Osteocyte (in vitro differentiated cells): ENCODE results near the gene SAMHD1. TPM values are rescaled to one million over a fixed set of nuclear protein-coding genes. Genes with fewer than 3 reads are reported as not detected.

Source experiments
- DNase-seq: peaks from one replicate; pipeline ENCODE4 v3.0.0; 2021; ENCODE audit warnings: mixed read lengths; ENCODE audit not compliant: unreplicated experiment; ENCODE audit errors: extremely low spot score
- H3K27ac Mint-ChIP-seq: one replicate; pipeline ENCODE4 v1.8.0; 2021; ENCODE audit warnings: mild to moderate bottlenecking, mixed read lengths; ENCODE audit not compliant: unreplicated experiment
- H3K27me3 Mint-ChIP-seq: one replicate; pipeline ENCODE4 v1.8.0; 2021; ENCODE audit warnings: mixed read lengths; ENCODE audit not compliant: unreplicated experiment
- H3K36me3 Mint-ChIP-seq: one replicate; pipeline ENCODE4 v1.8.0; 2021; ENCODE audit warnings: mixed read lengths; ENCODE audit not compliant: unreplicated experiment
- H3K4me1 Mint-ChIP-seq: one replicate; pipeline ENCODE4 v1.8.0; 2021; ENCODE audit warnings: mixed read lengths; ENCODE audit not compliant: unreplicated experiment
- H3K4me3 Mint-ChIP-seq: one replicate; pipeline ENCODE4 v1.8.0; 2021; ENCODE audit warnings: mild to moderate bottlenecking, moderate library complexity, mixed read lengths; ENCODE audit not compliant: unreplicated experiment
- H3K9me3 Mint-ChIP-seq: one replicate; pipeline ENCODE4 v1.8.0; 2021; ENCODE audit warnings: mixed read lengths; ENCODE audit not compliant: unreplicated experiment
- CTCF ChIP-seq: fragments of 200-600 bp; sonication (generic); IDR thresholded peaks from 2 replicates; pipeline ENCODE4 v1.5.0; 2021; ENCODE audit warnings: antibody characterized with exemption, mild to moderate bottlenecking, moderate library complexity
- total RNA-seq: library from RNA; stranded (reverse); gene quantifications from 2 replicates; pipeline ENCODE4 v1.2.1, GENCODE V29; 2021

SAMHD1 gene
- total RNA-seq, 1 donor from 2014 or later = 19.5 TPM

GRCh38 chr20:36904690-36905089 lies 46.8 kb downstream of the SAMHD1 start:
- H3K27me3 Mint-ChIP-seq = no peaks in the 10 kb centered on the region
- peaks cover 15% of the 10 kb centered on the region for H3K36me3 Mint-ChIP-seq
- no peak for DNase-seq

GRCh38 chr20:36895036-36895435 lies 56.5 kb downstream of the SAMHD1 start:
- DNase-seq = no peak
- no peaks in the 10 kb centered on the region for H3K4me1 Mint-ChIP-seq
- H3K9me3 Mint-ChIP-seq = no peaks in the 10 kb centered on the region
- H3K27me3 Mint-ChIP-seq = no peaks in the 10 kb centered on the region
- TF ChIP-seq CTCF = no peak
- no peak overlapping the region for H3K27ac Mint-ChIP-seq
- H3K4me3 Mint-ChIP-seq = no peak overlapping the region
- H3K36me3 Mint-ChIP-seq = peaks cover 9% of the 10 kb centered on the region

More at GRCh38 chr20:36904690-36905089, 46.8 kb downstream of the SAMHD1 start:
- H3K4me1 Mint-ChIP-seq = peaks cover 2% of the 10 kb centered on the region
- TF ChIP-seq CTCF = no peak
- no peak overlapping the region for H3K27ac Mint-ChIP-seq
- H3K4me3 Mint-ChIP-seq = no peak overlapping the region
- no peaks in the 10 kb centered on the region for H3K9me3 Mint-ChIP-seq

GRCh38 chr20:36893801-36894200 lies 57.7 kb downstream of the SAMHD1 start:
- no peak for TF ChIP-seq CTCF
- Mint-ChIP-seq H3K27me3 (no peaks in the 10 kb centered on the region), H3K36me3 (peaks cover 11% of the 10 kb centered on the region), H3K27ac (no peak overlapping the region), H3K9me3 (no peaks in the 10 kb centered on the region), H3K4me3 (no peak overlapping the region), H3K4me1 (no peaks in the 10 kb centered on the region)
- DNase-seq = no peak

GRCh38 chr20:36891211-36891610 lies 60.3 kb downstream of the SAMHD1 start:
- H3K27me3 Mint-ChIP-seq = no peaks in the 10 kb centered on the region
- no peak for DNase-seq
- H3K27ac Mint-ChIP-seq = no peak overlapping the region
- no peak overlapping the region for H3K4me3 Mint-ChIP-seq
- no peak for TF ChIP-seq CTCF
- H3K4me1 Mint-ChIP-seq = peaks cover 11% of the 10 kb centered on the region
- no peaks in the 10 kb centered on the region for H3K9me3 Mint-ChIP-seq
- H3K36me3 Mint-ChIP-seq = peaks cover 8% of the 10 kb centered on the region

GRCh38 chr20:36890586-36890985 lies 60.9 kb downstream of the SAMHD1 start:
- H3K4me3 Mint-ChIP-seq = no peak overlapping the region
- peaks cover 8% of the 10 kb centered on the region for H3K36me3 Mint-ChIP-seq
- no peaks in the 10 kb centered on the region for H3K9me3 Mint-ChIP-seq

More at GRCh38 chr20:36890586-36890985, 60.9 kb downstream of the SAMHD1 start:
- Mint-ChIP-seq H3K27me3 (no peaks in the 10 kb centered on the region), H3K4me1 (peaks cover 11% of the 10 kb centered on the region), H3K27ac (no peak overlapping the region)
- no peak for DNase-seq
- no peak for TF ChIP-seq CTCF
